GM12801 (cell line): ENCODE results near the gene VAV2.

Experiments
- TF ChIP-seq, protein P1 (sequence below): IDR thresholded peaks from one replicate; pipeline ENCODE4 v1.5.1; 2011; ENCODE audit warnings: control low read depth; ENCODE audit not compliant: insufficient read length; ENCODE audit errors: extremely low read depth

VAV2 gene

DNA sequence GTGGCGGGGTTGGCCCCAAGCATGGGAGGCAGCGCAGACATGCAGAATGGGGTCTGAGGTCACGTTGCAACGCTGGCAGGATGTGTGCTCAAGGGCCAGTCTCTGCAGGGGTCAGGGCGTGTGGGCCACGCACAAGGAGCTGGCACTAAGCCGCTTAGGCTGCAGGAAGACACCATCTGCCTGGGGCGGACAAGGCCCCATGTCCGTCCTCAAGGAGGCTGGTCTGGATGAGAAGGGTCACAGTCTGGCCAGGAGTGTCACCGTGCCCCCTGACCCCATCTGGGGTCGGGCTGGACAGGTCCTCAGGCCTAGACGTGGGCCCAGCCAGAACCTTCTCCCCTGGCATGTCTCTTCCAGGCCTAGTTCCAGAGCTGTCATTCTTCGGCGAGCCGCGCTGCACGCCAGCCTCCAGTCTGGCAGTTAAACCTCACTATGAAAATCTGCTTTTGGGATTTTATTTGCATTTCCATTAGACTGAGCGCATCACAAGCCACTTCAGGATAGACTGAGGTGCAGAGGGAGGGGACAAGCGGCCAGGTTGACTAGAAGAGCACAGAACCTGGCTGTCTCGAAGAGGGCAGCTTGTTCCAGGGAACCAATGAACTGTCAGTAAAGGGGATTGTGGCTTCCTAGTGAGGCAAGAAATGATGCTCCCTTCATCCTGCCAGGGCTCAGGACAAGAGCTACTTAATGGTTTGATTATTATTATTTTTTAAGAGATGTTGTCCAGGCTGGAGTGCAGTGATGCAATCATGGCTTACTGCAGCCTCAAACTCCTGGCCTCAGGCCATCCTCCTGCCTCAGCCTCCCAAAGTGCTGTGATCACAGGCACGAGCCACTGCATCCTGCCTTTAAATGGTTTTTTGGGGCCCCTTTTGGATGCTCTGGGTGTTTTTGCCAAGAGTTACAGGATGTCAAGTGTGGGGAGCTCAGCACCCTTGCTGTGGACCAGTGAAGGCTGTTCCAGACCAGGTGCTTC, 37.4 kb upstream of the VAV2 start:
- TF ChIP-seq, protein P1, sequence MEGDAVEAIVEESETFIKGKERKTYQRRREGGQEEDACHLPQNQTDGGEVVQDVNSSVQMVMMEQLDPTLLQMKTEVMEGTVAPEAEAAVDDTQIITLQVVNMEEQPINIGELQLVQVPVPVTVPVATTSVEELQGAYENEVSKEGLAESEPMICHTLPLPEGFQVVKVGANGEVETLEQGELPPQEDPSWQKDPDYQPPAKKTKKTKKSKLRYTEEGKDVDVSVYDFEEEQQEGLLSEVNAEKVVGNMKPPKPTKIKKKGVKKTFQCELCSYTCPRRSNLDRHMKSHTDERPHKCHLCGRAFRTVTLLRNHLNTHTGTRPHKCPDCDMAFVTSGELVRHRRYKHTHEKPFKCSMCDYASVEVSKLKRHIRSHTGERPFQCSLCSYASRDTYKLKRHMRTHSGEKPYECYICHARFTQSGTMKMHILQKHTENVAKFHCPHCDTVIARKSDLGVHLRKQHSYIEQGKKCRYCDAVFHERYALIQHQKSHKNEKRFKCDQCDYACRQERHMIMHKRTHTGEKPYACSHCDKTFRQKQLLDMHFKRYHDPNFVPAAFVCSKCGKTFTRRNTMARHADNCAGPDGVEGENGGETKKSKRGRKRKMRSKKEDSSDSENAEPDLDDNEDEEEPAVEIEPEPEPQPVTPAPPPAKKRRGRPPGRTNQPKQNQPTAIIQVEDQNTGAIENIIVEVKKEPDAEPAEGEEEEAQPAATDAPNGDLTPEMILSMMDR: no peak

DNA sequence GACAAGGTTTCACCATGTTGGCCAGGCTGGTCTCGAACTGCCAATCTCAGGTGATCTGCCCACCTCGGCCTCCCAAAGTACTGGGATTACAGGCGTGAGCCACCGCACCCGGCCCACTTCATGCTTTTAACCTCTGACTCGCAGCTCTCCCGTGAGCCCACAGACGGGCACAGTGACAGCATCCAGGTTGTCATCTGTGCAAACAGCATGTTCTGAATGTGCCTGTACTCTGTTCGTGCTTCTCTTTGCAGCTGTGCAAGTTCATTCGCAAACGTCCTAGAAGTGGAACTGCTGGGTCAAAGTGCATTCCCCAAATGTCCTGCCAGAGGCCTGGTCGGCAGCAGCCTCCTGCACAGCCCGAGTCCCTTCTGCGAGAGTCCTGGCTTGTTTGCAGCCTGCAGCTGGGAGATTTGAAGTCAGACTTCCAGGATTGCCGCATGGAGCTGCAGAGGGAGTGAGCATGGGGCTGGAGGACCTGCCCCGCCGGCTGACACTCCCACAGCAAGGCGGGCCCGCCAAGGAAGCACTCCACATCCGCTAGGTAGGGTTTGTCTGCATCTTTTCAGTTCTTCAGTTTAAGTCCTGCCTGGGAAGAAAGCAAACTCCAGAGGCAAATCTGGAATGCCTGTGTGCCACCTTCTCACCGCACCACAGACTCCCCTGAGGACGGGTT, 36.6 kb upstream of the VAV2 start:
- TF ChIP-seq, protein P1: no peak

DNA sequence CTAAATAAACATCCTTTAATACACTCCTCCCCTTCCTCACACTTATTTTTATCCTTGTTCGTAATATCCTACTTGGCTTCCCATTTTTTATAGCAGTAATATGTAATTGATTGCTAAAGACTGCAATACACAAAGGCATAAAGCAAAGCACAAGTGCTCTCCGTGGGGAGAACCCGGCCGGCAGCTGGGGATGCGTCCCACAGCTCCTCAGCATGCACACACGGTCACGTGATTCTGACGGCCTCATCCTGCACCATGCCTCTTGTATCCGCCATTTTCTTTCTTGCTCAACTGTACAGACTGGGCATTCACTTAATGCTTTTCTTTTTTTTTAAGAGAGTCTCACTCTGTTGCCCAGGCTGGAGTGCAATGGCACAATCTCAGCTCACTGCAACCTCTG, 36.0 kb upstream of the VAV2 start:
- TF ChIP-seq, protein P1: no peak

DNA sequence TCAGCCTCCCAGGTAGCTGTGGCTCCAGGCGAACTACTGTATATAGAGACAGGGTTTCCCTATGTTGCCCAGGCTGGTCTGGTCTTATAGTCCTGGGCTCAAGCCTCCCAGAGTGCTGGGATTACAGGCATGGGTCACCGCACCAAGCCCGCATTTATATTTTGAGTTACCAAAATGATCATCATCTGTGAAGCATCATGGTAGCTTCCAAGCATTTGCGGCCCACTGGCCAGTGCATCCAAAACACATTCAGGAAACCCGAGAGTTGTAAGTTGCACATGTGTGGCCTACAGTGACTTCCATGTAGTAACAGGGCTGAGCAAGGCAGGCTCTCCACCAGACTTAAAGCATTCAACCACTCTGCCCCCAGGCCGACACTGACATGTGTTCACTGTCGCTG, 35.4 kb upstream of the VAV2 start:
- TF ChIP-seq, protein P1: no peak

DNA sequence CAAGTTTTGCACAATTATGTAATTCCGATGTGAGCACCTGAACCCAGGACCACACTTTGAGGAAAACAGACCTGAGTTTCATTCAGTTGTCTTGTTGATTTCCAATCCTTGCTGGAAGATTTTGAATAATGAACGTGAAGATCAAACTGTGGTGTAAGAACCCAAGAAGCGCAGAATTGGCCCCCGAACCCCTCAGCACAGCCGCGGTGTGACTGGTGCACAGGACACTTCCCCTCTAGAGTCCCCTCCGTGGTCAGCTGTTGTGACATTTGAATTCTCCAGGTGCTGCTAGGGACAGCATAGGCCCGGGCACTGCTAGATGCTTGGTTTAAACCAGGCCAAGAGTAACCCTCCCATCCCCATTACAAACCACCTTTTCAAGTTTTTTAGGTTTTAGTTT, 34.9 kb upstream of the VAV2 start:
- TF ChIP-seq, protein P1: no peak

DNA sequence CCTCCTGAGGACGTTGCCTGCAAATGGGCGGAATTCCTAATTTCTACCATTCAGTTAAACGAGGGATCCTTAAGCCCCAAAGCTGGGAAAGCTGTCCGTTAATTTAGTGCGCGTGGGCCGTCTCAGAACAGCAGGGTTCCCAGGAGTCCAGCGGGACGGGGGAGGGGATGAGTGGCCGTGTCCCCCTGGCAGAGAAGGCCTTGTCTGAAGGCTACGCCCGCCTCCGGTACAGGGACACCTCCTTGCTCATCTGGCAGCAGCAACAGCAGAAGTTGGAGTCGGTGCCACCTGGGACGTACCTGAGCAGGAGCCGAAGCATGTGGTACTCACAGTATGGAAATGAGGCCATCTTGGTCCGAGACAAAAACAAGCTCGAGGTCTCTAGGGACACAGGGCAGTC, 34.5 kb upstream of the VAV2 start:
- TF ChIP-seq, protein P1: no peak
